ENCODE measurements around the gene PROSER3. TPM values are rescaled to one million over a fixed set of nuclear protein-coding genes. Genes with fewer than 3 reads are reported as not detected.

PROSER3 gene
- total RNA-seq, 3 donors from 2014 or later, result 27.2 to 33.7 (median 27.3) TPM

GRCh38 chr19:35729021-35729420 is 29.0 kb upstream of the PROSER3 start:
- Mint-ChIP-seq H3K27me3 (ENCODE audit: low read depth) (no peaks in the 10 kb centered on the region), H3K36me3 (ENCODE audit: insufficient read depth) (peaks cover 50% of the 10 kb centered on the region), H3K4me1 (ENCODE audit: low read depth) (no peaks in the 10 kb centered on the region), H3K9me3 (no peaks in the 10 kb centered on the region), H3K4me3 (no peak overlapping the region)
- ATAC-seq (no peak), DNase-seq (no peak)

GRCh38 chr19:35729763-35730162 is 28.2 kb upstream of the PROSER3 start:
- DNase-seq, result no peak
- no peaks in the 10 kb centered on the region for H3K4me1 Mint-ChIP-seq (ENCODE audit: low read depth)
- no peak for ATAC-seq
- peaks cover 49% of the 10 kb centered on the region for H3K36me3 Mint-ChIP-seq (ENCODE audit: insufficient read depth)
- no peak overlapping the region for H3K4me3 Mint-ChIP-seq
- no peaks in the 10 kb centered on the region for H3K9me3 Mint-ChIP-seq
- no peaks in the 10 kb centered on the region for H3K27me3 Mint-ChIP-seq (ENCODE audit: low read depth)

GRCh38 chr19:35730326-35730725 is 27.6 kb upstream of the PROSER3 start:
- H3K4me3 Mint-ChIP-seq, result no peak overlapping the region
- H3K27me3 Mint-ChIP-seq (ENCODE audit: low read depth), result no peaks in the 10 kb centered on the region
- H3K9me3 Mint-ChIP-seq, result no peaks in the 10 kb centered on the region
- ATAC-seq (no peak), DNase-seq (no peak)
- peaks cover 46% of the 10 kb centered on the region for H3K36me3 Mint-ChIP-seq (ENCODE audit: insufficient read depth)
- H3K4me1 Mint-ChIP-seq (ENCODE audit: low read depth), result no peaks in the 10 kb centered on the region

- no peaks in the 10 kb centered on the region for H3K4me1 Mint-ChIP-seq (ENCODE audit: low read depth)
- no peaks in the 10 kb centered on the region for H3K9me3 Mint-ChIP-seq
- ATAC-seq (no peak), DNase-seq (no peak)
- no peak overlapping the region for H3K4me3 Mint-ChIP-seq
- no peaks in the 10 kb centered on the region for H3K27me3 Mint-ChIP-seq (ENCODE audit: low read depth)
- peaks cover 40% of the 10 kb centered on the region for H3K36me3 Mint-ChIP-seq (ENCODE audit: insufficient read depth)
Measured at GRCh38 chr19:35731353-35731752, 26.6 kb upstream of the PROSER3 start.

- DNase-seq (no peak), ATAC-seq (no peak)
- Mint-ChIP-seq H3K4me1 (ENCODE audit: low read depth) (peaks cover 3% of the 10 kb centered on the region), H3K4me3 (no peak overlapping the region), H3K36me3 (ENCODE audit: insufficient read depth) (peaks cover 42% of the 10 kb centered on the region), H3K27me3 (ENCODE audit: low read depth) (no peaks in the 10 kb centered on the region), H3K9me3 (no peaks in the 10 kb centered on the region)
Measured at GRCh38 chr19:35731779-35732405, 26.1 kb upstream of the PROSER3 start.

- peaks cover 5% of the 10 kb centered on the region for H3K4me1 Mint-ChIP-seq (ENCODE audit: low read depth)
- H3K4me3 Mint-ChIP-seq, result no peak overlapping the region
- no peaks in the 10 kb centered on the region for H3K27me3 Mint-ChIP-seq (ENCODE audit: low read depth)
- H3K9me3 Mint-ChIP-seq, result no peaks in the 10 kb centered on the region
- DNase-seq (no peak), ATAC-seq (no peak)
- peaks cover 44% of the 10 kb centered on the region for H3K36me3 Mint-ChIP-seq (ENCODE audit: insufficient read depth)
Measured at GRCh38 chr19:35732540-35733179, 25.3 kb upstream of the PROSER3 start.

GRCh38 chr19:35733180-35734125 is 24.5 kb upstream of the PROSER3 start:
- no peak for ATAC-seq
- H3K9me3 Mint-ChIP-seq, result no peaks in the 10 kb centered on the region
- H3K27me3 Mint-ChIP-seq (ENCODE audit: low read depth), result no peaks in the 10 kb centered on the region
- no peak for DNase-seq
- no peak overlapping the region for H3K4me3 Mint-ChIP-seq
- peaks cover 5% of the 10 kb centered on the region for H3K4me1 Mint-ChIP-seq (ENCODE audit: low read depth)
- peaks cover 42% of the 10 kb centered on the region for H3K36me3 Mint-ChIP-seq (ENCODE audit: insufficient read depth)

GRCh38 chr19:35734273-35734672 is 23.7 kb upstream of the PROSER3 start:
- H3K27me3 Mint-ChIP-seq (ENCODE audit: low read depth), result no peaks in the 10 kb centered on the region
- no peak for ATAC-seq
- peaks cover 8% of the 10 kb centered on the region for H3K4me1 Mint-ChIP-seq (ENCODE audit: low read depth)
- no peaks in the 10 kb centered on the region for H3K9me3 Mint-ChIP-seq
- no peak overlapping the region for H3K4me3 Mint-ChIP-seq
- peaks cover 43% of the 10 kb centered on the region for H3K36me3 Mint-ChIP-seq (ENCODE audit: insufficient read depth)
- no peak for DNase-seq

GRCh38 chr19:35734889-35735288 is 23.1 kb upstream of the PROSER3 start:
- peaks cover 13% of the 10 kb centered on the region for H3K4me1 Mint-ChIP-seq (ENCODE audit: low read depth)
- peaks cover 43% of the 10 kb centered on the region for H3K36me3 Mint-ChIP-seq (ENCODE audit: insufficient read depth)
- no peak for DNase-seq
- no peaks in the 10 kb centered on the region for H3K27me3 Mint-ChIP-seq (ENCODE audit: low read depth)
- H3K9me3 Mint-ChIP-seq, result no peaks in the 10 kb centered on the region
- ATAC-seq, result no peak
- no peak overlapping the region for H3K4me3 Mint-ChIP-seq

GRCh38 chr19:35736913-35737886 is 20.8 kb upstream of the PROSER3 start:
- DNase-seq, result no peak
- ATAC-seq, result no peak
- no peak overlapping the region for H3K4me3 Mint-ChIP-seq
- H3K27me3 Mint-ChIP-seq (ENCODE audit: low read depth), result no peaks in the 10 kb centered on the region
- no peaks in the 10 kb centered on the region for H3K9me3 Mint-ChIP-seq
- peaks cover 28% of the 10 kb centered on the region for H3K36me3 Mint-ChIP-seq (ENCODE audit: insufficient read depth)
- H3K4me1 Mint-ChIP-seq (ENCODE audit: low read depth), result peaks cover 24% of the 10 kb centered on the region

- Mint-ChIP-seq H3K4me3 (no peak overlapping the region), H3K27me3 (ENCODE audit: low read depth) (no peaks in the 10 kb centered on the region), H3K36me3 (ENCODE audit: insufficient read depth) (peaks cover 34% of the 10 kb centered on the region), H3K4me1 (ENCODE audit: low read depth) (peaks cover 34% of the 10 kb centered on the region), H3K9me3 (no peaks in the 10 kb centered on the region)
- no peak for ATAC-seq
- DNase-seq, result no peak
Measured at GRCh38 chr19:35738021-35738886, 19.7 kb upstream of the PROSER3 start.

- Mint-ChIP-seq H3K9me3 (no peaks in the 10 kb centered on the region), H3K4me1 (ENCODE audit: low read depth) (peaks cover 38% of the 10 kb centered on the region), H3K4me3 (no peak overlapping the region), H3K27me3 (ENCODE audit: low read depth) (no peaks in the 10 kb centered on the region), H3K36me3 (ENCODE audit: insufficient read depth) (peaks cover 33% of the 10 kb centered on the region)
- ATAC-seq (no peak), DNase-seq (no peak)
Measured at GRCh38 chr19:35738887-35739229, 19.1 kb upstream of the PROSER3 start.

Measured in activated T-cell treated with anti-CD3 and anti-CD28 coated beads, Interleukin-2, amount 50 U/mL, for 4 hours (primary cell).